ENCODE results near the gene CDKN1C.

- TF ChIP-seq CTCF (IDR thresholded peaks at IDR 0.05) (no peak), EP300 (IDR thresholded peaks at IDR 0.05) (no peak)
Measured at GRCh38 chr11:2908130-2908529, 22.6 kb upstream of the CDKN1C start.
